Glomerular endothelial cell (primary cell): ENCODE results near the gene HDDC3. TPM values are rescaled to one million over a fixed set of nuclear protein-coding genes. Genes with fewer than 3 reads are reported as not detected.

Source experiments
- DNase-seq: peaks from one replicate; pipeline ENCODE4 v3.0.0-alpha.2; 2011; ENCODE audit warnings: low read depth, low spot score; ENCODE audit errors: extremely low read depth
- total RNA-seq: library from RNA; depleted of rRNA; stranded (reverse); fragments of >200 nt; gene quantifications from 2 replicates; pipeline ENCODE4 v1.2.3, GENCODE V29; 2015

HDDC3 gene
- total RNA-seq, 1 donor from 2014 or later: 15.7 TPM

DNA sequence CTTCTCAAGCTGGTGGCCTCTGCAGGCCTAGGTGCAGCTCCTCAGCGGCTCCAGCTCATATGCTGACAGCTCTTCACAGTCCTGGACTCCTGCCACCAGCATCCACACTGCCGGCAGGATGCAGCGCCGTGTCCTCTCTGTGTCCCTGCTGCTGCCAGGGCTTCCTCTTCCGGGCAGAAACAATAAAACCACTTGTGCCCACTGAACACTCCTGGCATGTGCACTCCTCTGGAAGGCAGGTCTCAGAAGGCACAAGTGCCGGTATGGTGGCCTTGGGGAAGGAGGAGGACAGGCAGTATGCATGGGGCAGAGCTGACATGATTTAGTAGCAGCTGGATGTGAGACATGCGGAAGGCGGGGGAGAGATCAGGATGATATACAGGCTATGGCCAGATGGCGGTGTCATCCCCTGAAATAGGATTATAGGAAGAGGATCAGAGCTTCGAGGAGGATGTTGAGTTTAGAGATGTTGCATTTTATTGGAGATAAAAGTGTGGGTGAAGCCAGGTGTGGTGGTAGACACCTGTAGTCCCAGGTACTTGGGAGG, 36.7 kb downstream of the HDDC3 start:
- DNase-seq: no peak

DNA sequence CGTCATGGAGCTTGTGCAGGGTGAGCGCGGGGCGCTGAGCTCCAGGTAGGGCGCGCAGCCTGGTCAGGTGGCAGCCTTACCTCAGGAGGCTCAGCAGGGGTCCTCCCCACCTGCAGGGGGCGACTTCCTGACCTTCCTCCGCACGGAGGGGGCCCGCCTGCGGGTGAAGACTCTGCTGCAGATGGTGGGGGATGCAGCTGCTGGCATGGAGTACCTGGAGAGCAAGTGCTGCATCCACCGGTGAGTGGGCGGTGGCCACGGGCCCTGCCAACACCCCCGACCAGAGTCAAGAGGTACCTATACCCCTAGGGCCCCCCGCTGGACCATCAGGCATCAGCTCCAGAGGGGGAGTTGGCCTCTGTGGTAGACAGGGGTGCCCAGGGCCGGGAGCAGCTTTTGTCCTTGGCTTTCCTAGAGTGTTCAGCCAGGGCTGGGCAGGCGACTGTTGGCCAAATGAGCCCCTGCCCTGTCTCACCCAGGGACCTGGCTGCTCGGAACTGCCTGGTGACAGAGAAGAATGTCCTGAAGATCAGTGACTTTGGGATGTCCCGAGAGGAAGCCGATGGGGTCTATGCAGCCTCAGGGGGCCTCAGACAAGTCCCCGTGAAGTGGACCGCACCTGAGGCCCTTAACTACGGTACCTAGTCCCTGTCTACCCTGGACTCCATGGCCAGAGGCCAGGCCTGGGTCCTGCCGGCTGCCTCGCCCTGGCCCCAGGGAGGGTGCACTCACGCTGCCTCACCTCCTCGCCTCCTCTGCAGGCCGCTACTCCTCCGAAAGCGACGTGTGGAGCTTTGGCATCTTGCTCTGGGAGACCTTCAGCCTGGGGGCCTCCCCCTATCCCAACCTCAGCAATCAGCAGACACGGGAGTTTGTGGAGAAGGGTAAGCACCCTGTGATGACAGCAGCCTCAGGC, 38.9 kb downstream of the HDDC3 start:
- no peak for DNase-seq

DNA sequence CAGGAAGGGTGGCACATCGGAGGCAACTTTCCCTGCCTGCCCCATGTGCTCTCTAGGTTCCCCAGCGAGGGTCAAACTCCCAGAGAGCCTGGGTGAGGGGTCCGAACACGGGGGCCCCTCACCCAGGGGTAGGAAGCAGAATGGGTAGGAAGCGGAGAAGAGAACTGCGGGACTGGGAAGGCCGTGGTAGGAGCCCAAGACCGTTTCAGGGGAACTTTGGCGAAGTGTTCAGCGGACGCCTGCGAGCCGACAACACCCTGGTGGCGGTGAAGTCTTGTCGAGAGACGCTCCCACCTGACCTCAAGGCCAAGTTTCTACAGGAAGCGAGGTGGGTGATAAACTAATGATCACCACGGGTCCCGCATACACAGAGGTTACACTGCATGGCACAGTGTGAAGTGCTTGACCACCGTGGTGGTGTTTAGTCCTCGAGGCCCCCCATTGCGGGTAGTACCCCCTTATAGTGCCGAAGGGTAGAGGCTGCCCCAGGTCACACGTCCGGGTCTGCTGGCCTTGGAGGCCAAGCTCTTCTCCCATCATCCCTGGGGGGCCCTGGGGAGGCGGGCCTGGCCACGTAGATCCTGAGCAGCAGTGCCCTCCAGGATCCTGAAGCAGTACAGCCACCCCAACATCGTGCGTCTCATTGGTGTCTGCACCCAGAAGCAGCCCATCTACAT, 39.7 kb downstream of the HDDC3 start:
- no peak for DNase-seq

DNA sequence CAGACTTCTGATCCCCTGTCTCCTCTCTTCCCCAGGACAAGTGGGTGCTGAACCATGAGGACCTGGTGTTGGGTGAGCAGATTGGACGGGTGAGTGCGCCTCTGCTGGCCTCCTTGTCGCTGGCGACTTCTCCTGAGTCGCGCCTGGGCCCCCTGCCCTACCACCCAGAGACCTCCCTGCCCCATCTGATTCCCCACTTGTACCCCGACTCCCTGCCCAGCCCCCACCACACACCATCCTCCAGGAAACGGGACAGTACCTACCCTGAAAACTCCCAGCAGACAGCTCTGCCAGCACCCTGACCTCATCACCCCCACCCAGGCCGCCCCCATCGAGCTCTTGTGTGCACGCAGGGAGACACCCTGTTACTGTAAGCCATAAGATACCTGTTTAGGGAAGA, 40.3 kb downstream of the HDDC3 start:
- no peak for DNase-seq

DNA sequence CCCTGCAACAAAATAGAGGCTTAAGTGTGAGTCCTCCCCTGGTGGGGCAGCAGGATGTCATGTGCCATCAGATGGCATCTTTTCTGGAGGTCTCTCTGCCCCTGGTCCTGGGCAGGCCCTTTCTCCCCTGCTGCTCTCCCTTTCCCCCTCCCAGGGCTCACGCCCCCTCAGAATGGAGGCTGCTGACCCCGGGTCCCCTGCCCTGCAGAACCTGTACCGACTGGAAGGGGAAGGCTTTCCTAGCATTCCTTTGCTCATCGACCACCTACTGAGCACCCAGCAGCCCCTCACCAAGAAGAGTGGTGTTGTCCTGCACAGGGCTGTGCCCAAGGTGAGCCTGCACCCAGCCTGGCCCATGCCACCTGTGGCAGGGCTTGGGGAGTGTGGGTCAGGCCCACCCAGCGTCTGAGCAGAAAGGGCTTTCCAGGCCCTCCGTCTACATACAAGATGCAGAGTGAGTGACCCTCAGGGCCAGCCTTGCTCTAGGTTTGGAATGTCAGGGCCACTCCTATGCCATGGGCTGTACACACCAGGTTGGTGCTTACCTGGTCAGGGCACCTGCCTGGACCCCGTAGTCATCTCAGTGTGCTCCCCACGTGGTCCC, 40.9 kb downstream of the HDDC3 start:
- DNase-seq: no peak

DNA sequence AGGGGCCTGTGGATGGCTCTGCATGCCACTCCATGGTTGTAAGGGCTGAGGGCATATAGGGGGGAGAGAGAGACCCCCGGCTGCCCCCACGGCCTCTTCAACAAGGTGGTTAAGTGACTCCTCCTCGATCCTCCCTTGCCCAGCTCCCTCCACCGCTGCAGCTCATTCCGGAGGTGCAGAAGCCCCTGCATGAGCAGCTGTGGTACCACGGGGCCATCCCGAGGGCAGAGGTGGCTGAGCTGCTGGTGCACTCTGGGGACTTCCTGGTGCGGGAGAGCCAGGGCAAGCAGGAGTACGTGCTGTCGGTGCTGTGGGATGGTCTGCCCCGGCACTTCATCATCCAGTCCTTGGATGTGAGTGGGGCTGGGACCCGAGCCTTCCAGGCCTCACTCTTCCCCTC, 41.5 kb downstream of the HDDC3 start:
- no peak for DNase-seq

DNA sequence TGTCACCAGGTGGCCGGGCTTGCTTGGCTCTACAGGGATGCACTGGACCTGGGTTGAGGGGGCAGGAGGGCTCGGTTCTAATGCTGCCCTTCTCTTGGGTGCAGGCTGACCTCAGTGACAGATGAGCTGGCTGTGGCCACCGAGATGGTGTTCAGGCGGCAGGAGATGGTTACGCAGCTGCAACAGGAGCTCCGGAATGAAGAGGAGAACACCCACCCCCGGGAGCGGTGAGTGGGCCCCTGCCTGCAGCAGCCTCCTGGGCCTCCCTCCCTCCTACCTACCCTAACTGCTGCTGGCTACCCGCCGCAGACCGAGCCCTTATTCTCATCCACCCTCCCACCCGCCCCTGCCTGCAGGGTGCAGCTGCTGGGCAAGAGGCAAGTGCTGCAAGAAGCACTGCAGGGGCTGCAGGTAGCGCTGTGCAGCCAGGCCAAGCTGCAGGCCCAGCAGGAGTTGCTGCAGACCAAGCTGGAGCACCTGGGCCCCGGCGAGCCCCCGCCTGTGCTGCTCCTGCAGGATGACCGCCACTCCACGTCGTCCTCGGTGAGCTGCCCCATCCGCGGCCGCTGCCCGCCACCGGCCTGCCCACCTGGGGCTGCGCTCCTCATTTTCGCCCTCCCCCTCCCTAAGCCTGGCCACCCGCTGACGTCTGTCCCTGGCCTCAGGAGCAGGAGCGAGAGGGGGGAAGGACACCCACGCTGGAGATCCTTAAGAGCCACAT, 42.5 kb downstream of the HDDC3 start:
- DNase-seq: no peak

DNA sequence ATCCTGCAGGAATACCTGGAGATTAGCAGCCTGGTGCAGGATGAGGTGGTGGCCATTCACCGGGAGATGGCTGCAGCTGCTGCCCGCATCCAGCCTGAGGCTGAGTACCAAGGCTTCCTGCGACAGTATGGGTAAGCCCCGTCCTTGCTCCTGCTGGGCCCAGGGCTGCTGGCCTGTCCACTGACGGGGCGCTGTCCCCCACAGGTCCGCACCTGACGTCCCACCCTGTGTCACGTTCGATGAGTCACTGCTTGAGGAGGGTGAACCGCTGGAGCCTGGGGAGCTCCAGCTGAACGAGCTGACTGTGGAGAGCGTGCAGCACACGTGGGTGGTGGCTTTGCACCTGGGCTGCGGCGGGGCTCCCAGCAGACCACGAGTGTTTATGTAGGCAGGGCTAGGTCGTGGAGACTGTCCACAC, 43.0 kb downstream of the HDDC3 start:
- no peak for DNase-seq

DNA sequence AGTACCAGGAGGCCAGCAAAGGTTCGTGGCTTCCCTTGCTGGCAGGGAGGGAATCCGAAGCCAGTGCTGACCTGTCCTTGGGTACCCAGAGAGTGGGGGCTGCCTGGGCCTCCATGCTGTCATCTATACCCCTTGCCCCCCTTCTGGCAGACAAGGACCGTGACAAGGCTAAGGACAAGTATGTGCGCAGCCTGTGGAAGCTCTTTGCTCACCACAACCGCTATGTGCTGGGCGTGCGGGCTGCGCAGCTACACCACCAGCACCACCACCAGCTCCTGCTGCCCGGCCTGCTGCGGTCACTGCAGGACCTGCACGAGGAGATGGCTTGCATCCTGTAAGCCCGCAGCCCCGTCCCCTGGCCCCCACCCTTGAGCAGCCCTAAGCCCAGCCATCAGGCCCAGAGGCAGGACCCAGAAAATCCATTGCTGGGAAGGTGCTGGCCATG, 45.3 kb downstream of the HDDC3 start:
- no peak for DNase-seq

DNA sequence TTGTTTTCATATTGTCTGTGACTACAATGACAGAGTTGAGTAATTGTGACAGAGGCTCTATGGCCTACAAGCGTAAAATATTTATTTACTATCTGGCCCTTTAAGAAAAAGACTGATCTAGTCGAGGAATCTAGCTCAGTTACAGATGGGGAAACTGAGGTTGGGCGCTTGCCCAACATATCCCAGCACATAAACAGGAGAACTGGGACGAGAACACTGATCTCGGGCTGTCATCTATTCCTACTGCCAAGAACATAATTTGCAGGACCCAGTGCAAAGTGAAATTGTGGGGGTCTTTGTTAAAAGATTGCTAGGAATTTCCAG, 46.1 kb downstream of the HDDC3 start:
- DNase-seq: no peak

DNA sequence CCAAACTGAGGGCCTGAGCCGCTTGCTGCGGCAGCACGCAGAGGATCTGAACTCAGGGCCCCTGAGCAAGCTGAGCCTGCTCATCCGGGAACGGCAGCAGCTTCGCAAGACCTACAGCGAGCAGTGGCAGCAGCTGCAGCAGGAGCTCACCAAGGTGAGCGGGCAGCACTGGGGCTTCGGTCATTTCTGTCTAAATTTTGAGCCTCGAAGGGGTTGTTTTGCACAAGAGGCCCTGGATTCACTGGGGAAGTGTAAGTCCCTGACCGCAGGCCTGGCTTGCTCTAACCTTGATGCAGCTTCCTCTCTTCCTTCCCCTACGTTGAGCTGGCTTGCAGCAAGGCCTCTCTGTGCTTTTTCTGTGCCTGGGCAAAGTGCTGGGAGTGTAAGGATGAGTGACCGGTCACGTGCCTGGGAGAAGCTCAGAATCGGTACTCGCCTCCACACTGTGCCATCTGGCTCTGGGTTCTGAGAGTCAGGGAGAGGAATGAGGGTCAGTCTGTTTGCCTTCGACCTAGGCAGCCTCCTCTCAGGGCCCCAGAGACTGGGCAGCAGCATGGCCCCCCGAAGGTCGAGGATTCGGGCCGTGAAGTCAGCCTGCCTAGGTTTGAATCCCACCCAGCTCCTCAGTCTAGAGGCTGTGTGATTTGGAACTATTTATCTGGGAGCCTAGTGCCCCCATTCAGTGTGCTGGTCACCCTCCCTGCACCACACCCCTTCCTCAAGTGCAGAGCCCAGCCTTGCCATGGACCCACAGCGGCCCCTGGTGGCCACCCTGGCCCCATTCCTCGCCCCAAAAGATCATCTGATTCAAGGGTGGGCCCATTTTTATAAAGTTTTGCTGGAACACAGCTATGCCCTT, 46.7 kb downstream of the HDDC3 start:
- DNase-seq: no peak

DNA sequence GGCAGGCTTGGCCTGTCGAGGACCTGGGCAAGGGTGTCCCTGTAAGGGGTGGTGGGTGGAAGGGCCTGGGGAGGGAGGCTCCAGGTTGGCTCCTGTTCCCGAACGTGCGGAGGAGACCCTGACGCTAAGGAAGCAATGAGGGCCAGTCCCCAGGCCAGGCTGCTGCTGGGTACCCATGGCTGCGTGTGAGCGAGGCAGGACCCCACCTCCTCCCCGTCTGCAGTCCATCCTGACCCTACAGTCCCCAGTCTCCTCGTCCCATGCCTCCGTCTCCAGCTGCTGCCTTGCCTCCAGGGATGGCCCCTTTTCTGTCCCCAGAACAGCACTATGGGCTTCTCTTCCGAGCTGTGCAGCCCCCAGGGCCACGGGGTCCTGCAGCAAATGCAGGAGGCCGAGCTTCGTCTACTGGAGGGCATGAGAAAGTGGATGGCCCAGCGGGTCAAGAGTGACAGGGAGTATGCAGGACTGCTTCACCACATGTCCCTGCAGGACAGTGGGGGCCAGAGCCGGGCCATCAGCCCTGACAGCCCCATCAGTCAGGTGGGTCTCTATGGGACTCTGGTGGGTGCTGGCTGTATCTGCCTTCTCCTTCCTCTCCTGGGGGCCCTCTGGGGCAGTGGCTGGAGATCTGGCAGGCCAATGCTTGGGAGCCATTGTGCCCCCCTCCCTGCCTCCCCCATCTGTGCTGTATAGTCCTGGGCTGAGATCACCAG, 47.5 kb downstream of the HDDC3 start:
- no peak for DNase-seq

DNA sequence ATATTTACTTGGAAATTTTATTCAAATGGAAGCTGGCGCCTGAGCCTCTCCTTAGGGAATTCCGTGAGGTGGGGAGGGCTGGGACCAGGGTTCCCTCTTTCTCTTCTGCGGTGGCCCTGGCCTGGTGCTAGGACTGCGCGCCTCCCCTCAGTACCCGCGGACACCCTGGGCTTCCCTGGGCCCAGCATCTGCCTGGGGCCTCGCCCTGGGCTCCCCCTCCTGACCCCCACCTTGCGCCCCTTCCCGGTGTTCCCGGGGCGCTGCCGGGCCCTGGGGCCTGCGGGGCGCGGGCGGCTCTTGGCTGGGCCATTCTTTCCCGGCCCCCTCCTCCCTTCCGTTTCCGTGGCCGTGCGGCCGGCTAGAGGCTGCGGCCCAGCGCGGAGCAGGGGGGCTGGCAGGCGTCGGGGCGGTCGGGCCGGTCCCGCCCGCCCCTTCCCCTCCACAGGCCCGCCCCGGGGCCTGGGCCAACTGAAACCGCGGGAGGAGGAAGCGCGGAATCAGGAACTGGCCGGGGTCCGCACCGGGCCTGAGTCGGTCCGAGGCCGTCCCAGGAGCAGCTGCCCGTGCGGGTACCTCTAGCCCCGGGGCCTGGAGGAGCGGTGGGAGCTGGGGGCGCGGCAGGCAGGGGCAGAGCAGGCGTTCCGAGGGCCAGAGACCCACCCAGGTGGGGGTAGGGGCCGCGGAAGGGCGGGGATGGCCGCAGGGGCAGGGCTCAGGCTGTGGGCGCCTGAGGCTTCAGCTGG, 48.2 kb downstream of the HDDC3 start, which contains the start of gene FES:
FES (plus strand) TSS at position 529 of the 743 bp plus-strand sequence. CDS start 542 bp downstream, outside the sequence.
- no peak for DNase-seq

DNA sequence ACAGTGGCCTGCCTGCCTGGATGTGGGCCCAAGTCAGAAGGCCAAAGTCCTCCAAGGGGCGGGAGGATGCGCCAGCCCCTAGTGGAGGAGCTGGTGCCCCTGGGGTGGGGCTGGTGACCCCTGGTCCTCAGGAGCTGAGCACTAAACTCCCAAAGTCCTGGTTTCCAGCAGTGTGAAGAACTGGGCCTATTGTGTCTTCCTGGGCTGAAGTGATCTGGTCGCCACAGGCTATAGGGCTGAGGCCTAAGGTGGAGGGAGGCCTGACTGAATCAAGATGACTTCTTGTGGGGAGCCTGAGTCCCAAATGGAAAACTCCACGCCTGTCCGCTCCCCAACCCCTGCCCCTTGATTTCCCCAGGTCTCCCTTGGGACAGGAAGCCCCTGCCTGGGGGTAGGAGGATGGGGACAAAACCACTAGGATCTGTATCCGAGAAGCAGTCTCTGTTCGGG, 48.8 kb downstream of the HDDC3 start:
- DNase-seq: no peak

DNA sequence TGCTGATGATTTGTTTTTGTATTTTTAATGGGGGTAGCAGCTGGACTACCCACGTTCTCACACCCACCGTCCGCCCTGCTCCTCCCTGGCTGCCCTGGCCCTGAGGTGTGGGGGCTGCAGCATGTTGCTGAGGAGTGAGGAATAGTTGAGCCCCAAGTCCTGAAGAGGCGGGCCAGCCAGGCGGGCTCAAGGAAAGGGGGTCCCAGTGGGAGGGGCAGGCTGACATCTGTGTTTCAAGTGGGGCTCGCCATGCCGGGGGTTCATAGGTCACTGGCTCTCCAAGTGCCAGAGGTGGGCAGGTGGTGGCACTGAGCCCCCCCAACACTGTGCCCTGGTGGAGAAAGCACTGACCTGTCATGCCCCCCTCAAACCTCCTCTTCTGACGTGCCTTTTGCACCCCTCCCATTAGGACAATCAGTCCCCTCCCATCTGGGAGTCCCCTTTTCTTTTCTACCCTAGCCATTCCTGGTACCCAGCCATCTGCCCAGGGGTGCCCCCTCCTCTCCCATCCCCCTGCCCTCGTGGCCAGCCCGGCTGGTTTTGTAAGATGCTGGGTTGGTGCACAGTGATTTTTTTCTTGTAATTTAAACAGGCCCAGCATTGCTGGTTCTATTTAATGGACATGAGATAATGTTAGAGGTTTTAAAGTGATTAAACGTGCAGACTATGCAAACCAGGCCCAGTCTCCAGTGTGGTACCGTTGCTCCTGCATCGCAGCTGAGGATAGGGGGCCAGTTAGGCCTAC, 49.4 kb downstream of the HDDC3 start:
- no peak for DNase-seq

DNA sequence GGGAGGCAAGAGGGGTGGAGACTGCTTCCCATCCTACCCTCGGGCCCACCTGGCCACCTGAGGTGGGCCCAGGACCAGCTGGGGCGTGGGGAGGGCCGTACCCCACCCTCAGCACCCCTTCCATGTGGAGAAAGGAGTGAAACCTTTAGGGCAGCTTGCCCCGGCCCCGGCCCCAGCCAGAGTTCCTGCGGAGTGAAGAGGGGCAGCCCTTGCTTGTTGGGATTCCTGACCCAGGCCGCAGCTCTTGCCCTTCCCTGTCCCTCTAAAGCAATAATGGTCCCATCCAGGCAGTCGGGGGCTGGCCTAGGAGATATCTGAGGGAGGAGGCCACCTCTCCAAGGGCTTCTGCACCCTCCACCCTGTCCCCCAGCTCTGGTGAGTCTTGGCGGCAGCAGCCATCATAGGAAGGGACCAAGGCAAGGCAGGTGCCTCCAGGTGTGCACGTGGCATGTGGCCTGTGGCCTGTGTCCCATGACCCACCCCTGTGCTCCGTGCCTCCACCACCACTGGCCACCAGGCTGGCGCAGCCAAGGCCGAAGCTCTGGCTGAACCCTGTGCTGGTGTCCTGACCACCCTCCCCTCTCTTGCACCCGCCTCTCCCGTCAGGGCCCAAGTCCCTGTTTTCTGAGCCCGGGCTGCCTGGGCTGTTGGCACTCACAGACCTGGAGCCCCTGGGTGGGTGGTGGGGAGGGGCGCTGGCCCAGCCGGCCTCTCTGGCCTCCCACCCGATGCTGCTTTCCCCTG, 50.2 kb downstream of the HDDC3 start:
- no peak for DNase-seq
